Kidney epithelial cell (primary cell): ENCODE measurements around the gene ZSWIM6. TPM values are rescaled to one million over a fixed set of nuclear protein-coding genes. Genes with fewer than 3 reads are reported as not detected.

Source experiments
- DNase-seq: peaks from one replicate; pipeline ENCODE4 v3.0.0-alpha.2; 2010; ENCODE audit warnings: low read depth
- H3K27me3 ChIP-seq: 2 replicates; pipeline ENCODE4 v1.6.0; 2011; ENCODE audit warnings: low read length; ENCODE audit not compliant: control insufficient read depth, insufficient read depth
- H3K36me3 ChIP-seq: 2 replicates; pipeline ENCODE4 v1.5.1; 2011; ENCODE audit warnings: low read length; ENCODE audit not compliant: control insufficient read depth, insufficient read depth
- H3K4me3 ChIP-seq: 2 replicates; pipeline ENCODE4 v1.5.1; 2011; ENCODE audit warnings: low read depth, mild to moderate bottlenecking, control low read depth, low read length
- total RNA-seq: library from RNA; depleted of rRNA; stranded (reverse); fragments of >200 nt; gene quantifications from 2 replicates; pipeline ENCODE4 v1.2.3, GENCODE V29; 2015
- TF ChIP-seq, protein P1 (sequence below): IDR thresholded peaks from 2 replicates; pipeline ENCODE4 v1.5.1; 2011; ENCODE audit warnings: mild to moderate bottlenecking, moderate library complexity, low read length, control low read depth, inconsistent platforms; ENCODE audit not compliant: insufficient read depth, poor library complexity, severe bottlenecking

The ZSWIM6 gene
- total RNA-seq, 1 donor from 2014 or later, result 18.5 TPM

DNA sequence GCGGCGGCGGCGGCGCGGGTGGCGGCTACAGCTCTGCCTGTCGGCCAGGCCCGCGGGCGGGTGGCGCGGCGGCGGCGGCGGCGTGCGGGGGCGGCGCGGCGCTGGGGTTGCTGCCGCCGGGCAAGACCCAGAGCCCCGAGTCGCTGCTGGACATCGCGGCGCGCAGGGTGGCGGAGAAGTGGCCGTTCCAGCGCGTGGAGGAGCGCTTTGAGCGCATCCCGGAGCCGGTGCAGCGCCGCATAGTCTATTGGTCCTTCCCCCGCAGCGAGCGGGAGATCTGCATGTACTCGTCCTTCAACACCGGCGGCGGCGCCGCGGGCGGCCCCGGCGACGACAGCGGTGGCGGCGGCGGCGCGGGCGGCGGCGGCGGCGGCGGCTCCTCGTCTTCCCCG is 296 bp downstream of the ZSWIM6 start:
- Histone ChIP-seq H3K36me3 (no peaks in the 10 kb centered on the region), H3K4me3 (peak overlapping the region; percentile 95), H3K27me3 (no peaks in the 10 kb centered on the region)
- TF ChIP-seq, protein P1, sequence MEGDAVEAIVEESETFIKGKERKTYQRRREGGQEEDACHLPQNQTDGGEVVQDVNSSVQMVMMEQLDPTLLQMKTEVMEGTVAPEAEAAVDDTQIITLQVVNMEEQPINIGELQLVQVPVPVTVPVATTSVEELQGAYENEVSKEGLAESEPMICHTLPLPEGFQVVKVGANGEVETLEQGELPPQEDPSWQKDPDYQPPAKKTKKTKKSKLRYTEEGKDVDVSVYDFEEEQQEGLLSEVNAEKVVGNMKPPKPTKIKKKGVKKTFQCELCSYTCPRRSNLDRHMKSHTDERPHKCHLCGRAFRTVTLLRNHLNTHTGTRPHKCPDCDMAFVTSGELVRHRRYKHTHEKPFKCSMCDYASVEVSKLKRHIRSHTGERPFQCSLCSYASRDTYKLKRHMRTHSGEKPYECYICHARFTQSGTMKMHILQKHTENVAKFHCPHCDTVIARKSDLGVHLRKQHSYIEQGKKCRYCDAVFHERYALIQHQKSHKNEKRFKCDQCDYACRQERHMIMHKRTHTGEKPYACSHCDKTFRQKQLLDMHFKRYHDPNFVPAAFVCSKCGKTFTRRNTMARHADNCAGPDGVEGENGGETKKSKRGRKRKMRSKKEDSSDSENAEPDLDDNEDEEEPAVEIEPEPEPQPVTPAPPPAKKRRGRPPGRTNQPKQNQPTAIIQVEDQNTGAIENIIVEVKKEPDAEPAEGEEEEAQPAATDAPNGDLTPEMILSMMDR, result no peak
- DNase-seq, result no peak

DNA sequence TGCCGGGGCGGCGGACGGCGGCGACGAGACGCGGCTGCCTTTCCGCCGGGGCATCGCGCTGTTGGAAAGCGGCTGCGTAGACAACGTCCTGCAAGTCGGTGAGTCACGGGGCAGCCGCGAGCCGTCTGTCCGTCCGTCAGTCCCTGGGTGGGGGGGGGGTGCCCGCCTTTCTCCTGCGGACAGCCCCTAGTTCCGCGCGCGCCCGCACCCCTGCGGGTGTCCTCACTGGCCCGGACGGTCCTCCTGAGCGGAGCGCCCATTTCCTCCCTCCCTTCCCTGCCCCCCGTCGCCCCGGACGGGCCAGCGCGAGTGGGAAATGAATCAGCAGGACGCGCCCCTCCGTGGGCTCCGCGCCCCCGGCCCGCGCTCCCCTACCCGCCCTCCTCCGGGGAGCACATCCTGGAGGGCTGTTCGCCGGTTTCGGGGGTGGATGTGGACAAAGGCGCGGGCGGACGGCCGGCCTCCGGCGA is 828 bp downstream of the ZSWIM6 start:
- DNase-seq, result no peak
- Histone ChIP-seq H3K27me3 (no peaks in the 10 kb centered on the region), H3K4me3 (peak overlapping the region; percentile 95), H3K36me3 (no peaks in the 10 kb centered on the region)
- TF ChIP-seq, protein P1, result no peak

DNA sequence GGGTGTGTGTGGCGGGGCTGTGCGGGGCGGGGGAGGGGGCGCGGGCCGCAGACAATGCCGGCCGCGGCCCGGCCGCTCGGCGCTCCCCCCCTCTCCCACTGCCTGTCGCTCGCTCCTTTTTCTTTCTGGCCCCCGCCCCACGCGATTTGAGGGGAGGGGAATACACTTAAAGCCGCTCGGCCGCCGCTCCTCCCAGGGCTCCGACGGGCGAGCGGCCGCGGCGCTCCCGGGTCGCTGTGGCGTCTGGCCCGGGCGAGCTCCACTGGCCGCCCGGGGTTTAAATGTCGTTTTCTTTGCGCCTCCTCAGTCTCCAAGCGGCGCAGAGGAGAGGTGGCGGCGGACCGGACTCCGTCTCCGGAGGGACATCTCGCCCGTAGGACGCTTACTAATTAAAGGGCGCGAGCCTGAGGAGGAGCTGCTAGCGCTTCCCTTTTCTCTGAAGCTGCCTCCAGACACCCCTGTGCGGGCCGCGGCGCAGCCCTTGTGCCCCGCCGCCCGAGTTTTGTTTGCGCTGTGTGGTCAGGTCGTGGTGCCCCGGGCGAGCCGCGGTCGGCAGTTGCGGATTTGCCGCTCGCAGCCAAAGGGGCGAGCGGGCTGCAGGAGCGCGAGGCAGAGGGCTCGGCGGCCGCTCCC is 1.4 kb downstream of the ZSWIM6 start:
- Histone ChIP-seq H3K27me3 (no peaks in the 10 kb centered on the region), H3K36me3 (no peaks in the 10 kb centered on the region), H3K4me3 (peak overlapping the region; percentile 95)
- DNase-seq, result no peak
- TF ChIP-seq, protein P1, result no peak

DNA sequence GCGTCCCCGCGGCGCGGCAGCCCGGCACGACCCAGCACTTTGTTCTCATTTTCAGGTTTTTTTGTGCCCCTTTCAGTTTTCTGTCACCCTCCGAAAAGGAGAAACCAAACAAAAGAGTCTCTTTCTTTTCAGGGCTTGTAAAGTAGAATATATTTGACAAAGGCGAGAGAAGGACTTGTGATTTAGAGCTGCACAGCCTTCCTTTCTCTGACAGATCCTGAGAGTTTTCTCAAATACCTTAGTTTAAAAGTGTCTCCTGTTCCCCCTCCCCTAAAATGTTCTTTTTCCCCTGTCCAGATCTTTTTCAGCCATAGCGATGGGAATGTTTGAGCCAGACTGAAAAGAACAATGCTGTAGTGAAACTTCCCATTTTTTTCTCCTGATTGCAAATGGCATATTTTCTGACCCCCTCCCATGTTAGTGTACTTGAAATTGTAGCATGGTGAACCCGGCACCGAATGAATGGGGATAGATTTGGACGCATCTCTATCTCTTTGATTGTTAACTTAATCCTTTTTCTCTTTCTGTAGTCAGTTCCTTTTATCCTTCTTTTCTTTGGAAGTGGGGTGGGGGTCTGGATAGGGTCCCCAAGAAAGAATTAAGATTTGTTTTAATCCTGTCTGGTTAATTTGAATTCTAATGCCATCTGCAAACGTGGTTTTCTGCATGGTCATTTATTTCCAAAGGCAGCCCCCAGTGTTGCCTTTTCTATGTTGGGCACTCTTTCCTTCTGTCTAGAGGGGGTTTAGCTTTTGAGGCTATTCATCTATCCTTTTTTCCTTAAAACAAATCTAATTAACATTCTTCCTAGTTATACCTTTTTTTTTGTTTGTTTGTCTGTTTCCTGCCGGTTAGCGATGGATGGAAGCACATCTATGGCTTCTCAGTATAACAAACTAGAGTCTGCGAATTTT is 2.2 kb downstream of the ZSWIM6 start:
- Histone ChIP-seq H3K27me3 (no peaks in the 10 kb centered on the region), H3K4me3 (peak overlapping the region; percentile 95), H3K36me3 (no peaks in the 10 kb centered on the region)
- TF ChIP-seq, protein P1, result no peak
- no peak for DNase-seq

DNA sequence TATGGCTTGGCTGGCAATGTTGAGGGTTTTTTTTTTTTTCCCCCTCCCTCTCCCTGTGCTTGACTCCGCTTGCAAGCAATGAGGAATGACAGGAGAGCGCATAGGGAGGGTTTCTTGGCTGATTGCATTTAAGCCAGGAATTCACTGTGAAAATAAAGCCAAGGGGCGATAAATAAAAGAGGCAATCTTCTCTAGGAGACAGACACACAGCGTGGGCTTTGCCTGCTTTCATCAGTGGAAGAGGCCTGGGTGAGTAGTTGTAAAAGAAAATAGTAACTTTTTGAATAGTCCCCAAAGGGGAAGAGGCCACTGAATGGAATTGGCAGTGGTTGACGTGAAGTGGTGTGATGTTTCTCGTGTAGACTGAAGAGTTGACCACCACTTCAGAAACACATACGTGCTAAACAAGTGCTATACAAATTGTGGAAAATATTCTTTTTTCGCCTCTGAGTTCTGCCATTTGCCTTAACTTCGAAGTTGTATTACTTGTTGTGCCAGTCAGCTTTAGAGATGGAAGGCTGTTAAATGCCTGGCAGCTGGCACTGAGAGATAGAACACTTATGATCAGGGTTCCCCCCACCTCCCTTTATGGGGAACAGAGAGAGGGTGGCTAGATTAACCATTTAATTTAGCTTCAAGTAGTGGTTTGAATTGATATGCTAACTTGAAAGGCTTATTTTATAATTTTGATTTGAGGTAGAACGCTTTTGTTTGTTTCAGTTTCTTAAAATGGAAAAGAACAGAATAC is 3.0 kb downstream of the ZSWIM6 start:
- TF ChIP-seq, protein P1, result no peak
- Histone ChIP-seq H3K4me3 (peak overlapping the region; percentile 95), H3K36me3 (no peaks in the 10 kb centered on the region), H3K27me3 (no peaks in the 10 kb centered on the region)
- no peak for DNase-seq
